SH-SY5Y (cell line): ENCODE measurements around the gene C20orf144.

ENCODE experiments used
- GATA2 ChIP-seq: IDR thresholded peaks from 2 replicates; pipeline ENCODE4 v1.6.1; 2011; ENCODE audit warnings: mild to moderate bottlenecking, low read depth, low read length
- GATA3 ChIP-seq: IDR thresholded peaks from 2 replicates; pipeline ENCODE4 v1.6.1; 2011; ENCODE audit warnings: low read depth, mild to moderate bottlenecking, low read length, moderate library complexity

- TF ChIP-seq GATA3 (no peak), GATA2 (no peak)
Measured at GRCh38 chr20:33681288-33681687, 19.2 kb downstream of the C20orf144 start.
